CD4-positive, CD25-positive, alpha-beta regulatory T cell (primary cell): ENCODE measurements around the gene DNAH6. TPM values are rescaled to one million over a fixed set of nuclear protein-coding genes. Genes with fewer than 3 reads are reported as not detected.

Experiments used
- ATAC-seq, 2 donors: fragments of 150-1000 bp; cut with Tn5 transposase; one replicate each; pipeline ENCODE4 v1.10.0; 2021; ENCODE audit warnings: low read depth in 2 of 2, moderate number of reproducible peaks in 2 of 2, moderate library complexity in 1 of 2
- DNase-seq, 3 donors: peaks; one replicate each; pipeline versions ENCODE4 v3.0.0 to v3.0.0-alpha.2; 2012 to 2022; ENCODE audit warnings: mixed read lengths in 1 of 3
- H3K27ac ChIP-seq: one replicate; pipeline ENCODE4 v1.7.0; 2013; ENCODE audit warnings: mild to moderate bottlenecking, low read length; ENCODE audit not compliant: insufficient read depth, poor library complexity, severe bottlenecking
- H3K27me3 ChIP-seq: one replicate; pipeline ENCODE4 v1.7.0; 2013; ENCODE audit warnings: low read length; ENCODE audit not compliant: control insufficient read depth, insufficient read depth
- H3K36me3 ChIP-seq: one replicate; pipeline ENCODE4 v1.7.0; 2013; ENCODE audit warnings: mild to moderate bottlenecking, low read length, moderate library complexity; ENCODE audit not compliant: control insufficient read depth, insufficient read depth
- H3K4me1 ChIP-seq: 2 replicates; pipeline ENCODE4 v1.7.0; 2013; ENCODE audit warnings: mild to moderate bottlenecking, low read length; ENCODE audit not compliant: insufficient read depth, control insufficient read depth, poor library complexity, severe bottlenecking
- H3K4me3 ChIP-seq: one replicate; pipeline ENCODE4 v1.7.0; 2013; ENCODE audit warnings: low read depth, mild to moderate bottlenecking, low read length, moderate library complexity
- H3K9me3 ChIP-seq, 2 experiments: 1 replicate in 1 of 2; 2 replicates in 1 of 2; pipeline ENCODE4 v1.7.0; 2013; ENCODE audit warnings: low read length in 2 of 2, mild to moderate bottlenecking in 1 of 2, moderate library complexity in 1 of 2; ENCODE audit not compliant: control insufficient read depth in 2 of 2
- H3K27ac Mint-ChIP-seq, 3 donors: one replicate each; pipeline ENCODE4 v1.8.0; 2020 to 2022; ENCODE audit warnings: mild to moderate bottlenecking in 3 of 3, mixed read lengths in 3 of 3, moderate library complexity in 2 of 3
- H3K27me3 Mint-ChIP-seq: one replicate; pipeline ENCODE4 v1.8.0; 2022; ENCODE audit warnings: mild to moderate bottlenecking, mixed read lengths
- H3K36me3 Mint-ChIP-seq: one replicate; pipeline ENCODE4 v1.8.0; 2020; ENCODE audit warnings: mixed read lengths
- H3K4me1 Mint-ChIP-seq, 4 donors: one replicate each; pipeline ENCODE4 v1.8.0; 2020 to 2022; ENCODE audit warnings: mixed read lengths in 4 of 4, mild to moderate bottlenecking in 1 of 4
- H3K4me3 Mint-ChIP-seq, 4 donors: one replicate each; pipeline ENCODE4 v1.8.0; 2020 to 2022; ENCODE audit warnings: mild to moderate bottlenecking in 4 of 4, mixed read lengths in 4 of 4, moderate library complexity in 3 of 4
- H3K9me3 Mint-ChIP-seq, 7 donors: one replicate each; pipeline ENCODE4 v1.8.0; 2020 to 2022; ENCODE audit warnings: mixed read lengths in 7 of 7, mild to moderate bottlenecking in 3 of 7, moderate library complexity in 2 of 7
- polyA plus RNA-seq, 4 donors: library from polyadenylated mRNA; unstranded; fragments of 300-500 nt; fragmentation: Illumina TruSeq; gene quantifications; one replicate each; pipeline ENCODE4 v1.2.3, GENCODE V29; 2021
- total RNA-seq: library from RNA; stranded (reverse); gene quantifications from one replicate; pipeline ENCODE4 v1.2.3, GENCODE V29; 2022

The DNAH6 gene
- total and polyA plus RNA-seq, 5 donors from 2014 or later = 0.17 to 1.1 (median 0.52) TPM

DNA sequence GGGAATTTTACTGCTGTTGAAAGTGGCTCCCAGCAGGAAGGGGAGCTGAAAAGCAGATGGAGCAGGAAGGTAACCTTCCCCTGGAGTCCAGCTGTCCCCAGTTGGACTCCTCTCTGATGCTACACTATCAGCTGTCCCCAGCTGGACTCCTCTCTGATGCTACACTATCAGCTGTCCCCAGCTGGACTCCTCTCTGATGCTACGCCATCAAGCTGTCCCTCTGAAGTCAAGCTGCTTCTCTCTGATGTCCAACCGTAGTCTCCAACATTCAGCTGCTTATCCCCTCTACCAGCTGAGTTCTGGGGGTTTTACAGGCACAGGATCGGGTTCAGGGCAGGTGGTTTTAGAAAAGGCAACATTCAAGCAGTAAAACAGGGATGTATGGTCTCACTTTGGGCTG is 37.4 kb upstream of the DNAH6 start:
- DNase-seq (no peak), ATAC-seq (no peak)
- Mint-ChIP-seq H3K4me3 (no peak overlapping the region), H3K27me3 (no peaks in the 10 kb centered on the region), H3K9me3 (peaks cover 0 to 19% (median 2%) of the 10 kb centered on the region in 7 donors), H3K27ac (no peak overlapping the region), H3K4me1 (peaks cover 0 to 16% (median 8%) of the 10 kb centered on the region in 4 donors), H3K36me3 (peaks cover 9% of the 10 kb centered on the region)
- no peaks in the 10 kb centered on the region for H3K36me3 ChIP-seq
- H3K4me1 ChIP-seq = no peaks in the 10 kb centered on the region
- H3K9me3 ChIP-seq = peaks cover 0 to 5% of the 10 kb centered on the region in 2 experiments
- no peaks in the 10 kb centered on the region for H3K27me3 ChIP-seq
- no peak overlapping the region for H3K4me3 ChIP-seq
- H3K27ac ChIP-seq = no peak overlapping the region

DNA sequence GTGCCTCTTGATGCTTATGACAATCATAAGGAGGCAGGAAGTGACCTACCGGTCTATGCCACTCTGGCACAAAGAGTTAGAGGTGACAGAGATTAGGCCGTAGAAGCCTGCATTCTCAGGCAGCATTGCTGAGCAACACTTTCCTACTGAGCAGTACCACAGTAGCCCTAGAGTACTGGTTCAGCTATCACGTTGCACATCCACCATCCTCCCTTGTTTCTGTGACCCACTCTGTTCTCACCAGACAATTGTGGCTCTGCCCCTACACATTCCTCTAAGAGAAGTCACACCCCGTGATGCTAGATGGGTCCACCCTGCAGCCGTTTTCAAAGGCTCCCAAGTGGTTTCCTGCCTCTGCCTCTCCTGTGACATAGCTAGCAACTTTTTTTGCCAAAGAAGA is 34.6 kb upstream of the DNAH6 start:
- Mint-ChIP-seq H3K27me3 (no peaks in the 10 kb centered on the region), H3K4me1 (peaks cover 0 to 16% (median 8%) of the 10 kb centered on the region in 4 donors), H3K36me3 (peaks cover 6% of the 10 kb centered on the region), H3K4me3 (peak overlapping the region in 1 of 4 donors; percentile 7), H3K9me3 (peaks cover 0 to 14% (median 0%) of the 10 kb centered on the region in 7 donors), H3K27ac (peak overlapping the region in 2 of 3 donors; percentile 75 to 83)
- peak; percentile 62 to 70 for ATAC-seq
- Histone ChIP-seq H3K27me3 (no peaks in the 10 kb centered on the region), H3K27ac (no peak overlapping the region), H3K36me3 (no peaks in the 10 kb centered on the region), H3K9me3 (peaks cover 0 to 5% of the 10 kb centered on the region in 2 experiments), H3K4me3 (no peak overlapping the region), H3K4me1 (no peaks in the 10 kb centered on the region)
- DNase-seq = peak in 1 of 3 donors; percentile 39

DNA sequence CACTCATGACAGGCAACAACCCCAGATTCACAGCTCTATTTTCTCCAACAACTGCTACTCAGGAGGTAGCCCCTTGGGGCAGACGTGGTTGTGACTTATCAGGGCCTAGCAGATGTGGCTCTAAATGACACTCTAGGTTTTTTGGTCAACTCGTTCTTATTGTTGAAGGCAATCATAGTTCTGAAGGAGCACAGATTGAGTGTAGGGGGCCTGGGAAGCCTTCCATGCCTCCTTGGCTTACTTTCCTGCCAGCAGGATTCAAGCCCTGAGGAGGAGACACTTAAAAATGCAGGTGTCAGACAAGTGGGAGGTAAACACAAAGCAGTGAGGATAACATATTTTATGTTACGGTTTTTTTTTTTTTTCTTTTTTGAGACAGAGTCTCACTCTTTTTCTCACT is 33.7 kb upstream of the DNAH6 start:
- Mint-ChIP-seq H3K9me3 (peaks cover 0 to 5% (median 0%) of the 10 kb centered on the region in 7 donors), H3K36me3 (peaks cover 4% of the 10 kb centered on the region), H3K4me1 (peaks cover 0 to 16% (median 8%) of the 10 kb centered on the region in 4 donors), H3K27me3 (no peaks in the 10 kb centered on the region), H3K4me3 (no peak overlapping the region), H3K27ac (peak overlapping the region in 2 of 3 donors; percentile 75 to 76)
- Histone ChIP-seq H3K4me3 (no peak overlapping the region), H3K27me3 (no peaks in the 10 kb centered on the region), H3K27ac (no peak overlapping the region), H3K9me3 (no peaks in the 10 kb centered on the region), H3K4me1 (no peaks in the 10 kb centered on the region), H3K36me3 (no peaks in the 10 kb centered on the region)
- no peak for DNase-seq
- no peak for ATAC-seq

DNA sequence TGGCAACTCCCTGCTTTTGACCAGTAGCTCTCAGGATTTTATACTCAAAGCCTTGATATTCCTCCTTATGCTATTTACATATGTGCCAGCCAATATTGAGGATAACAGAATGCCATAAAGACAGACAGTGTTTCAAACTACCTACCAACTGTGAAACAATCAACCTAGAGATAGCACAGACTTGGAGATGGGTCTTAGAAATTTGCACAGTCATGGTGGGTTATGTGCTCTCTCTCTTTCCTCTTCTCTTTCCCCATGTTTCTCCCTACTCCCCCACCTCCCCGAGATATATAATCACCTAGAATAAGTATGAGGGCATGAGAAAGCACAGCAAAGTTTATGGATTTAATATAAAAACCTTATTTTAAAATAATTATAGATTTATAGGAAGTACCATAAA is 33.0 kb upstream of the DNAH6 start:
- Mint-ChIP-seq H3K4me1 (peaks cover 0 to 16% (median 8%) of the 10 kb centered on the region in 4 donors), H3K27me3 (no peaks in the 10 kb centered on the region), H3K27ac (no peak overlapping the region), H3K36me3 (no peaks in the 10 kb centered on the region), H3K4me3 (no peak overlapping the region), H3K9me3 (no peaks in the 10 kb centered on the region)
- Histone ChIP-seq H3K36me3 (no peaks in the 10 kb centered on the region), H3K9me3 (no peaks in the 10 kb centered on the region), H3K27me3 (no peaks in the 10 kb centered on the region), H3K4me1 (no peaks in the 10 kb centered on the region), H3K4me3 (no peak overlapping the region), H3K27ac (no peak overlapping the region)
- ATAC-seq (no peak), DNase-seq (no peak)

DNA sequence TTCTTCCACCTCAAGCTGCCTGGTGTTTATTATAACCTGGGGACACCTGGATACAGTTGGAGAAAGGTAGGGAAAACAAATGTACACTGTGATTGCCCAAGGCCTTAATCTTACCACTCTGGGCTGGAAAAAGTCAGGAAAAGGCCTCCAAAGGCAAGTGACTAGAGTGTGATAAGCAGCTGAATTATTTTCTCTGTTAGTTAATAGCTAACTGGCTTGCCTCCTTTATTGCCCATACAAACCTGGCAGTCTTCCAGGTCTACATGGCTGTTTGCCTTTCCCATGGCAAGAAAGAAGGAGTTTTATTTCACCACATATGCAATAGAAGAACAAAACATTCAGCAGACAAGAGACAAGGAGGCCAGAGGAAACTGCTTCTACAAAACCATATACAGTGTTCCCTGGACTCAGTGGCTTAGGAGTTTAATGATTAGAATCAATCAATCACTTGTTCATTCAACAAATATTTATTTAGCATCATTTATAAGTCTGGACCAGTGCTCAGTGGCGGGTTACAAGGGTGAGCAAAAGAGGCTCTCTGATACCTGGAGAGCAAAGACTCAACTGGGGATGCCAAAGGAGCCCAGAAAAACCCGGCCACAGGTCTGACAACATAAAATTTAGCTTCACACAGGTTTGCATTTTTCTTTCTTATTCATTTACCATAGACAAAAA is 29.7 kb upstream of the DNAH6 start:
- Histone ChIP-seq H3K9me3 (no peaks in the 10 kb centered on the region), H3K27ac (no peak overlapping the region), H3K27me3 (no peaks in the 10 kb centered on the region), H3K36me3 (no peaks in the 10 kb centered on the region), H3K4me1 (no peaks in the 10 kb centered on the region), H3K4me3 (no peak overlapping the region)
- H3K36me3 Mint-ChIP-seq = no peaks in the 10 kb centered on the region
- no peak for DNase-seq
- H3K27ac Mint-ChIP-seq = no peak overlapping the region
- H3K27me3 Mint-ChIP-seq = no peaks in the 10 kb centered on the region
- no peak for ATAC-seq
- H3K4me1 Mint-ChIP-seq = peaks cover 0 to 9% (median 2%) of the 10 kb centered on the region in 4 donors
- H3K9me3 Mint-ChIP-seq = no peaks in the 10 kb centered on the region
- no peak overlapping the region for H3K4me3 Mint-ChIP-seq

DNA sequence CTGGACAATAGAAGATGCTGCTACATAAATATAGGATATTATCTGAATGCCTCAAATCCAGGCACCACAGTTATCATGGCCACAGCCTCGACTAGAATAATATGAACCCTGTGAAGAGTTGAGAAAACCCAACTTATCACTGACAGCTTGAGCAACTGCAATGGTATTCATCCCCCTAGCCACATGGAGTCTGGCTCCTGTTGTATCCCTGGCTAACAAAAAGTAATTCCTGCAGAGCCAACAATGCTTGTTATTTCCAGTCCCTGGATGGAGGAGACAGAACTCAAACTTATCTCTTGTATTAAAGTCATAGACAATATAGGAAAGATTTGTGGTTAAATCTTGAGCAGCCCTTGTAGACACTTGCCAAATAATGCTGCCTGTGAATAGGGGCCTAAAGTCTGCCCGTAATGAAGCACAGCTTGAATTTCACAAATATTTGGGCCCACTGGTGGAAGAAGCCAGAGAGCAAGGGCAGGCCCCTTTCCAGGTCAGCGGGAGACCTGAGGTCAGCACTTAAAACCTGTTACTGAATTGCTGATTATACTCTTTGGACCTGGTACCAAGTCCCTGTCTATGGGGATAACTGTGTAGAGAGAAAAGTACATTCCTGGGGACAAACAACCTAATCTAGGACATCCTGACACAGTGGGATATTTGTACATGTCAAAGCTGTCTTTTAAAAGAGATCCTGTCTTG is 28.9 kb upstream of the DNAH6 start:
- no peaks in the 10 kb centered on the region for H3K36me3 ChIP-seq
- ATAC-seq (no peak), DNase-seq (no peak)
- H3K9me3 ChIP-seq = no peaks in the 10 kb centered on the region
- H3K4me3 Mint-ChIP-seq = no peak overlapping the region
- H3K4me3 ChIP-seq = no peak overlapping the region
- H3K27me3 ChIP-seq = no peaks in the 10 kb centered on the region
- no peaks in the 10 kb centered on the region for H3K4me1 ChIP-seq
- no peaks in the 10 kb centered on the region for H3K36me3 Mint-ChIP-seq
- no peaks in the 10 kb centered on the region for H3K27me3 Mint-ChIP-seq
- peaks cover 0 to under 1% (median 0%) of the 10 kb centered on the region in 4 donors for H3K4me1 Mint-ChIP-seq
- no peak overlapping the region for H3K27ac ChIP-seq
- H3K27ac Mint-ChIP-seq = no peak overlapping the region
- H3K9me3 Mint-ChIP-seq = no peaks in the 10 kb centered on the region

DNA sequence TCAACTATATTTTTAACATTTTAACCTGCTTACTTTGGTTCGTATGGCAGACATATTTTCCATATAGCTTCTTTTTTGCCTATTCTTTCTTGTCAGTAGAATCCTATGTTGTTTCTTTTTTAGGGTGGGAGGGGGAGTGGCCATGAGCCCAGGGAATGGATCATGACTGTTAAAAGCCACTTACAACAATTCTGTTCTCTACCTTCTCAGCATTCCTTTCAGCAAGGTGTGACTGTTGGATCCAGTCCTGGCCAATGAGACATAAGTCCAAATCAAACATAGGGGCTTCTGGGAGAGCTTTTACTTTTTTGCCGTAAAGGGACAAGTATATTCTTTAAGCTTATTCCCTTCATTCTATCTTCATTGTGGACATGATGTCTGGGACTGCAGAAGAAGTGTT is 25.0 kb upstream of the DNAH6 start:
- Mint-ChIP-seq H3K4me3 (no peak overlapping the region), H3K4me1 (peaks cover 0 to 6% (median 6%) of the 10 kb centered on the region in 4 donors), H3K9me3 (no peaks in the 10 kb centered on the region), H3K27ac (no peak overlapping the region), H3K27me3 (no peaks in the 10 kb centered on the region), H3K36me3 (no peaks in the 10 kb centered on the region)
- Histone ChIP-seq H3K27me3 (peaks cover 4% of the 10 kb centered on the region), H3K4me1 (no peaks in the 10 kb centered on the region), H3K9me3 (no peaks in the 10 kb centered on the region), H3K36me3 (no peaks in the 10 kb centered on the region), H3K4me3 (no peak overlapping the region), H3K27ac (no peak overlapping the region)
- no peak for ATAC-seq
- DNase-seq = no peak
